ENCODE results near the gene SAE1. TPM values are rescaled to one million over a fixed set of nuclear protein-coding genes. Genes with fewer than 3 reads are reported as not detected.

SAE1 gene
- total RNA-seq, 1 donor from 2014 or later: 96.6 TPM

GRCh38 chr19:47109541-47110375, 20.9 kb upstream of the SAE1 start:
- Mint-ChIP-seq H3K4me3 (ENCODE audit: unreplicated experiment) (peak overlapping the region; percentile 92), H3K27me3 (ENCODE audit: unreplicated experiment) (no peaks in the 10 kb centered on the region), H3K36me3 (ENCODE audit: unreplicated experiment) (peaks cover 17% of the 10 kb centered on the region), H3K9me3 (ENCODE audit: unreplicated experiment) (no peaks in the 10 kb centered on the region), H3K4me1 (ENCODE audit: unreplicated experiment) (peaks cover 48% of the 10 kb centered on the region), H3K27ac (ENCODE audit: unreplicated experiment) (peak overlapping the region; percentile 100)
- no peak for DNase-seq (ENCODE audit: extremely low spot score, unreplicated experiment)
- TF ChIP-seq, protein P1, sequence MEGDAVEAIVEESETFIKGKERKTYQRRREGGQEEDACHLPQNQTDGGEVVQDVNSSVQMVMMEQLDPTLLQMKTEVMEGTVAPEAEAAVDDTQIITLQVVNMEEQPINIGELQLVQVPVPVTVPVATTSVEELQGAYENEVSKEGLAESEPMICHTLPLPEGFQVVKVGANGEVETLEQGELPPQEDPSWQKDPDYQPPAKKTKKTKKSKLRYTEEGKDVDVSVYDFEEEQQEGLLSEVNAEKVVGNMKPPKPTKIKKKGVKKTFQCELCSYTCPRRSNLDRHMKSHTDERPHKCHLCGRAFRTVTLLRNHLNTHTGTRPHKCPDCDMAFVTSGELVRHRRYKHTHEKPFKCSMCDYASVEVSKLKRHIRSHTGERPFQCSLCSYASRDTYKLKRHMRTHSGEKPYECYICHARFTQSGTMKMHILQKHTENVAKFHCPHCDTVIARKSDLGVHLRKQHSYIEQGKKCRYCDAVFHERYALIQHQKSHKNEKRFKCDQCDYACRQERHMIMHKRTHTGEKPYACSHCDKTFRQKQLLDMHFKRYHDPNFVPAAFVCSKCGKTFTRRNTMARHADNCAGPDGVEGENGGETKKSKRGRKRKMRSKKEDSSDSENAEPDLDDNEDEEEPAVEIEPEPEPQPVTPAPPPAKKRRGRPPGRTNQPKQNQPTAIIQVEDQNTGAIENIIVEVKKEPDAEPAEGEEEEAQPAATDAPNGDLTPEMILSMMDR (IDR thresholded peaks at IDR 0.05): no peak

- no peak for DNase-seq (ENCODE audit: extremely low spot score, unreplicated experiment)
- Mint-ChIP-seq H3K27me3 (ENCODE audit: unreplicated experiment) (no peaks in the 10 kb centered on the region), H3K9me3 (ENCODE audit: unreplicated experiment) (no peaks in the 10 kb centered on the region), H3K36me3 (ENCODE audit: unreplicated experiment) (peaks cover 17% of the 10 kb centered on the region), H3K4me1 (ENCODE audit: unreplicated experiment) (peaks cover 48% of the 10 kb centered on the region), H3K27ac (ENCODE audit: unreplicated experiment) (peak overlapping the region; percentile 100), H3K4me3 (ENCODE audit: unreplicated experiment) (peak overlapping the region; percentile 92)
- TF ChIP-seq, protein P1 (IDR thresholded peaks at IDR 0.05): no peak
Measured at GRCh38 chr19:47110521-47111005, 20.1 kb upstream of the SAE1 start.

- Mint-ChIP-seq H3K27me3 (ENCODE audit: unreplicated experiment) (no peaks in the 10 kb centered on the region), H3K9me3 (ENCODE audit: unreplicated experiment) (no peaks in the 10 kb centered on the region), H3K4me1 (ENCODE audit: unreplicated experiment) (peaks cover 48% of the 10 kb centered on the region), H3K27ac (ENCODE audit: unreplicated experiment) (peak overlapping the region; percentile 100), H3K36me3 (ENCODE audit: unreplicated experiment) (peaks cover 17% of the 10 kb centered on the region), H3K4me3 (ENCODE audit: unreplicated experiment) (peak overlapping the region; percentile 92)
- DNase-seq (ENCODE audit: extremely low spot score, unreplicated experiment): no peak
- TF ChIP-seq, protein P1 (IDR thresholded peaks at IDR 0.05): no peak
Measured at GRCh38 chr19:47111006-47111621, 19.5 kb upstream of the SAE1 start.

DNA sequence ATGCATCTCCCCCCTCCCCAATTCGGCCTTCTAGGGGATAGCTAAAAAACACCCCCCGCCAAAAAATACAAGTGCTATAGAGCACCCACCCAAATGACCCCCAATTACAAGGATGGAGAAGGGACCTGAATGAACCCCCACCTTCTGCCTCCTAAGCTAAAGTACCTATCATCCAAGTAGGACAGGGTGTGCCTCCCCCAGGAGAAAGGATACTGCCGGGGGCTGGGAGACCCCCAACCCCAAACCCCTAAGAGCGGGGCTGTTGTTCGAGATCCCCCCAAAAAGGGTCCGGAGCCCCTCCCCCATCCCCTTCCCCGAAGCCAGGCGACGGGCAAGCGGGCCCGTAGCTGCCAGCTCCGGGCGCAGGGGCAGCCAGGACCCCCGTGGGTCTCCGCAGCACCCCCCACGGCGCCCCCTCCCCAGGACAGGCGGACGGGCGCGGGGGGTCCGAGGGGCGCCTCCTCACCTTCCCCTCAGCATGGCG, 18.9 kb upstream of the SAE1 start:
- H3K27me3 Mint-ChIP-seq (ENCODE audit: unreplicated experiment): no peaks in the 10 kb centered on the region
- H3K36me3 Mint-ChIP-seq (ENCODE audit: unreplicated experiment): peaks cover 17% of the 10 kb centered on the region
- H3K4me3 Mint-ChIP-seq (ENCODE audit: unreplicated experiment): peak overlapping the region; percentile 92
- H3K9me3 Mint-ChIP-seq (ENCODE audit: unreplicated experiment): no peaks in the 10 kb centered on the region
- peak overlapping the region; percentile 100 for H3K27ac Mint-ChIP-seq (ENCODE audit: unreplicated experiment)
- DNase-seq (ENCODE audit: extremely low spot score, unreplicated experiment): no peak
- peaks cover 44% of the 10 kb centered on the region for H3K4me1 Mint-ChIP-seq (ENCODE audit: unreplicated experiment)
- TF ChIP-seq, protein P1 (IDR thresholded peaks at IDR 0.05): no peak
